IPS-18a (cell line): ENCODE data around the gene AIF1.
A peak's percentile ranks its signal among the peaks of the same experiment; 100 is the strongest.

Source experiments
- H3K27ac ChIP-seq: one replicate; pipeline ENCODE4 v1.5.1; 2013; ENCODE audit warnings: low read length
- H3K27me3 ChIP-seq: one replicate; pipeline ENCODE4 v1.6.1; 2013; ENCODE audit warnings: mild to moderate bottlenecking, low read length; ENCODE audit not compliant: control insufficient read depth, insufficient read depth
- H3K36me3 ChIP-seq: one replicate; pipeline ENCODE4 v1.6.1; 2013; ENCODE audit warnings: low read depth, low read length; ENCODE audit not compliant: control insufficient read depth
- H3K4me1 ChIP-seq: one replicate; pipeline ENCODE4 v1.6.1; 2013; ENCODE audit warnings: low read depth, low read length; ENCODE audit not compliant: control insufficient read depth
- H3K4me3 ChIP-seq: one replicate; pipeline ENCODE4 v1.5.1; 2013; ENCODE audit warnings: low read length
- H3K9ac ChIP-seq: one replicate; pipeline ENCODE4 v1.6.1; 2013; ENCODE audit warnings: mild to moderate bottlenecking, low read length, moderate library complexity
- H3K9me3 ChIP-seq: one replicate; pipeline ENCODE4 v1.6.1; 2013; ENCODE audit warnings: low read depth, low read length; ENCODE audit not compliant: control insufficient read depth

The AIF1 gene

DNA sequence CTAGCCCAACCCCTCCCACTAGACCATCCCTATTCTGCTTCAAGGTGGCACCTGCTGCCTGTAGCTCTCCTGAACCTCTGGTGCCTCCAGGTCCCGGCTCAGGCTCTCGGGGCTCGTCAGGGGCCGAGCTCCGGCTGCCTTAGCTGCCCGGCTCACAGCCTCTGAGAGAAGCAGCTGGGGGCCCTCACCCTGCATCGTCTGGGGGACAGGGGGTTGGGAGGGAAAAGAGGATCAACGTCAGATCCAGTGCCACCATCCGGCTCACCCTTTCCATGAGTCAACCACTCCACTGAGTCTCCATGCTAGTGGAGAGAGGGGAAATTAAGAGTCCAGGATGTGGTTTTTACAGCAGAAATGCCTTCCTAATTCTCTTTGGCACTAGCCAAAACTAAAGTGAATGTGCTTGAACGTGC, 24.4 kb downstream of the AIF1 start:
- Histone ChIP-seq H3K27me3 (no peaks in the 10 kb centered on the region), H3K9me3 (no peaks in the 10 kb centered on the region), H3K27ac (no peak overlapping the region), H3K36me3 (peaks cover 90% of the 10 kb centered on the region), H3K9ac (no peak overlapping the region), H3K4me1 (no peaks in the 10 kb centered on the region), H3K4me3 (no peak overlapping the region)

DNA sequence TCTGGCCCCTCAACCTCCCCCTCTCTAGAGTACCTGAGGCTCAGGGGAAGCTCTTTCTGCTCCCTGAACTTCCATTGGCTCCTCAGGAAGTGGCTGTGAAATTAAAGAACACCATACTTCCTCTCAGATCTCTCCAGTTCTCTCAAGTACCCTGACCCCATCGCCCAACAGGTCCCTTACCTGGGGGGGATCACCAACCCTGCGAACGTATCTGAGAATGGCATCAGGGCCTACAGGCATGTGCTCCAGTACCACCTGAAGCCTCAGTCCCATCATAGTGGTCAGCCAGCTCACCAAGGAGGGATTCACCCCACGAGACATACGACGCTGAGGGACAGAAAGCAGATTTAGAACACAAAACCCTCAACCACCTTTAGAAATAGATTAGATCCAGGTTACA, 25.6 kb downstream of the AIF1 start:
- no peaks in the 10 kb centered on the region for H3K27me3 ChIP-seq
- no peaks in the 10 kb centered on the region for H3K4me1 ChIP-seq
- H3K27ac ChIP-seq, result no peak overlapping the region
- H3K9me3 ChIP-seq, result no peaks in the 10 kb centered on the region
- no peak overlapping the region for H3K4me3 ChIP-seq
- peaks cover 90% of the 10 kb centered on the region for H3K36me3 ChIP-seq
- H3K9ac ChIP-seq, result no peak overlapping the region

DNA sequence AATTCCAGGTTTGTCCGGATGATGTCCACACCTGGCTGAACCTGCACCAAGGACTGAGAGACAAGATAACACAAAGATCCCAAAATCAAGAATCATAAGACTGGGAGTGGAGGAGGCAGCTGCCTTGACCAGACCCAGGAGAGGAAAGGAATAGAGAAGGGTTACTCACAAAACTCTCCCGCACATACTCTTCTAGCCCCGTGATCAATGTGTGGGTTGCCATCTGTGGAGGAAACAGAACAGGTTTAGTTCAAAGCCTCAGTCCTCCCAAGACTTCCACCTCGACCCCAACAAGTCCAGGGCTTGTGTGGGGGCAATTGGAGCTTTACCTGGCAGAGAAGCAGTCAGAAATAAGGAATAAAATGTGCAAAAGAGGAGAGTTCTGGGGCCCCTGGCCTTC, 26.3 kb downstream of the AIF1 start:
- Histone ChIP-seq H3K4me3 (no peak overlapping the region), H3K36me3 (peaks cover 90% of the 10 kb centered on the region), H3K27ac (no peak overlapping the region), H3K4me1 (no peaks in the 10 kb centered on the region), H3K9me3 (no peaks in the 10 kb centered on the region), H3K9ac (no peak overlapping the region), H3K27me3 (no peaks in the 10 kb centered on the region)

GRCh38 chr6:31642798-31643570, 27.9 kb downstream of the AIF1 start:
- Histone ChIP-seq H3K27me3 (no peaks in the 10 kb centered on the region), H3K27ac (no peak overlapping the region), H3K9ac (no peak overlapping the region), H3K9me3 (no peaks in the 10 kb centered on the region), H3K4me3 (no peak overlapping the region), H3K4me1 (no peaks in the 10 kb centered on the region), H3K36me3 (peaks cover 86% of the 10 kb centered on the region)

- H3K27me3 ChIP-seq, result no peaks in the 10 kb centered on the region
- no peak overlapping the region for H3K4me3 ChIP-seq
- H3K4me1 ChIP-seq, result no peaks in the 10 kb centered on the region
- H3K9me3 ChIP-seq, result no peaks in the 10 kb centered on the region
- peaks cover 88% of the 10 kb centered on the region for H3K36me3 ChIP-seq
- H3K9ac ChIP-seq, result no peak overlapping the region
- no peak overlapping the region for H3K27ac ChIP-seq
Observed at GRCh38 chr6:31643818-31644454, 28.9 kb downstream of the AIF1 start.

- H3K36me3 ChIP-seq, result peaks cover 84% of the 10 kb centered on the region
- no peaks in the 10 kb centered on the region for H3K9me3 ChIP-seq
- H3K27me3 ChIP-seq, result no peaks in the 10 kb centered on the region
- no peak overlapping the region for H3K4me3 ChIP-seq
- no peak overlapping the region for H3K9ac ChIP-seq
- H3K4me1 ChIP-seq, result no peaks in the 10 kb centered on the region
- no peak overlapping the region for H3K27ac ChIP-seq
Observed at GRCh38 chr6:31645325-31645724, 30.3 kb downstream of the AIF1 start.

DNA sequence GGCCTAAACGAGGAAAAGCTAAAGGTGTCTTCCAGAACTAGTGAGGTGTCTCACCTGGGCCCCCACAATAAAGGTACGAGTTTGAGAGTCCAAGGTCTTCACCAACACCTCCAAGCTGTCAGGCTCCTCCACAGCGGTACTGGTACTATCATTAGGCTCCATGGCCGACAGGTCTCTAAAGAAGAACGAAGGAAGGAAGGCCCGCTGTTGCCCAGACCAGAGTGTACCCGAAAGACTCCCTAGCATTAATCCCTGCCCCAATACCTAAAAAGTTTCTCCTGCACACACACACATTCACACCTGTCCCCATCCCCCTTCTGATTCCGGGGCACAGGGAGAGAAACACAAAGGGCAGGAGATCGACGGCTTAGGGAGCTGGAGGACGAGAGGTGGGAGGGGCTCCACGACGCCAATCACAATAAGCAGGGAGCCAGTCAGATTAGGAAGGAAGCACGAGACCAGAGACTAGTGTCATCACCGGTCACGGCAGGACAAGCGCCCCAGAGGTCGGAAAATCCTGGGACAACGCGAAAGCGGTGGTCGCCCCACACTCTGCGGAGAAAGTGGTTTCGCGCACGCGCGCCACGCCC, 36.7 kb downstream of the AIF1 start:
- H3K4me1 ChIP-seq, result peaks cover 9% of the 10 kb centered on the region

GRCh38 chr6:31652925-31653724, 38.1 kb downstream of the AIF1 start:
- H3K4me3 ChIP-seq, result peak overlapping the region; percentile 81
- H3K36me3 ChIP-seq, result peaks cover 19% of the 10 kb centered on the region
- no peaks in the 10 kb centered on the region for H3K27me3 ChIP-seq
- H3K9me3 ChIP-seq, result no peaks in the 10 kb centered on the region
- H3K27ac ChIP-seq, result peak overlapping the region; percentile 97
- peaks cover 9% of the 10 kb centered on the region for H3K4me1 ChIP-seq
- peak overlapping the region; percentile 87 for H3K9ac ChIP-seq

More for the DNA sequence above, 36.7 kb downstream of the AIF1 start:
- H3K4me3 ChIP-seq, result peak overlapping the region; percentile 81
- peak overlapping the region; percentile 87 for H3K9ac ChIP-seq
- H3K27ac ChIP-seq, result peak overlapping the region; percentile 81
- H3K9me3 ChIP-seq, result no peaks in the 10 kb centered on the region
- peaks cover 29% of the 10 kb centered on the region for H3K36me3 ChIP-seq
- no peaks in the 10 kb centered on the region for H3K27me3 ChIP-seq

DNA sequence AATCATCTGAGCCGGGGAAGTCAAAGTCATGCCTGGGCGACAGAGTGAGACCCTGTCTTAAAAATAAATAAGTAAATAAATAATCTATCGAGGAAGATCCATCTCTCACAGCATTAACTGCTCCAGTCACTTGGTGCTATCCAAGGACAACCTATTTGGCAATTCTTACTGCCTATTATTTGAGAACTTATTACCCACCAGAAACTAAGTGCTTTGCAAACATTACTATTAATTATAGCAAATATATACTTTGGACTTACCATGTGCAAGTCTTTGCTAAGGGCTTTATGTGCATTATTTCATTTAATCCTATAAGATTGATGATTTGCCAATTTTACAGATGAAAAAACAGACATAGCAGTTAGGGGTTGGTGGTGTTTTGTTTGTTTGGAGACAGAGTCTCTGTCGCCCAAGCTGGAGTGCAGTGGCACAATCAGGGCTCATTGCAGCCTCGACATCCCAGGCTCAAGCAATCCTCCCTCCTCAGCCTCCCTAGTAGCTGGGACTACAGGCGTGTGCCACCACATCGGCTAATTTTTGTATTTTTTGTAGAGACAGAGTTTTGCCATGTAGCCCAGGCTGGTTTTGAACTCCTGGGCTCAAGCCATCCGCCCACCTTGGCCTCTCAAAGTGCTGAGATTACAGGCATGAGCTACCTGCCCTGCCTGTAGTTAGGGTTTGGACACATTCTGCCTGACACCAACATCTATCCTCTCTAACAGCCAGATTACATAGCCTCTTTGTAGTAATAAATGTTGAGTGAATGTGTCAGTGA, 39.7 kb downstream of the AIF1 start:
- no peak overlapping the region for H3K9ac ChIP-seq
- peaks cover 9% of the 10 kb centered on the region for H3K4me1 ChIP-seq
- no peak overlapping the region for H3K4me3 ChIP-seq
- no peaks in the 10 kb centered on the region for H3K27me3 ChIP-seq
- H3K9me3 ChIP-seq, result no peaks in the 10 kb centered on the region
- H3K36me3 ChIP-seq, result peaks cover 5% of the 10 kb centered on the region
- H3K27ac ChIP-seq, result no peak overlapping the region

DNA sequence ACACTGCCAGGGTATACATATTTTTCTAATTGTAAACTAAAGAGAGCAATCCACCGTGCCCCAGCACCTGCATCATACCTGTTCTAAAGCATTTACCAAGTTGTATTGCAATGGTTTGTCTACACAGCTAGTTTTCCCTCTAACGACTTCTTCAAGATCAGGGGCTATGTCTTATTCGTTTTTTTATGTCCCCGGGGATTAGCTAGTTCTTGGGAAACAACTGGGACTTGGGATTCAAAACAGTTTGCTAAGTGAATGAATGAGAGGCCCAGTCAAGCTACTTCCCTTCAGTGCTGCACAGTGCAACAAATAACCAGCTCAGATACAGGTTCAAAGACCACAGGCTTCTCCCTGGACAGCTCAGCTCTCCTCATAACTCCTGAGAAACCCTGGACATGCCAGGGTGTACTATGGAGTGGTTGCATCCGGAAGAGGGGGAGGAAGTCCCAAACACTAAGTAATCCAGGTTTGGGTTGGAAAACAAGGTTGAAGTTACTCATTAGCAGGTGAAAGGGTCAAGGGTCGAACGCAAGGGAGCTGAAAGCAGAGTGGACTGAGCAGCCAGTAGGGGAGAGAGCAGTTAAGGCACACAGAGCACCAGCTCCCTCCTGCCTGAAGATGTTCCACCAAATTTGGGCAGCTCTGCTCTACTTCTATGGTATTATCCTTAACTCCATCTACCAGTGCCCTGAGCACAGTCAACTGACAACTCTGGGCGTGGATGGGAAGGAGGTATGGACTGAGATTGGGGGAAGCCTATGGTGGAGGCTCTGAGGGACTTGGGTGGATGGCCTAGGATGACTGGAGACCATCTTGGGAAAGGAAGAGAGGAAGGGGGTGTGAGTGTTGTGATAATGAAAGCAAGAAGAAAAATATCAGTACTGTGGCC, 40.6 kb downstream of the AIF1 start, which contains the start of gene APOM:
TSS of gene APOM (plus strand) at position 546 of the 889 bp plus-strand sequence. CDS start at position 619, 73 bp downstream.
- H3K4me3 ChIP-seq, result no peak within 1 kb of the TSS
- peaks cover 9% of the 10 kb centered on the region for H3K4me1 ChIP-seq
- no peak within 1 kb of the TSS for H3K9ac ChIP-seq
- H3K9me3 ChIP-seq, result no peaks in the 10 kb centered on the region
- peaks cover 4% of the 10 kb centered on the region for H3K36me3 ChIP-seq
- no peak within 1 kb of the TSS for H3K27ac ChIP-seq
- H3K27me3 ChIP-seq, result no peaks in the 10 kb centered on the region
